H1 (cell line): ENCODE measurements around the gene SLC35A3.

Experiments used
- EP300 ChIP-seq, 2 experiments: IDR thresholded peaks; 1 replicate in 1 of 2; 2 replicates in 1 of 2; pipeline ENCODE4 v1.6.1; 2011 to 2012; ENCODE audit warnings: low read depth in 2 of 2, low read length in 2 of 2, mild to moderate bottlenecking in 2 of 2, borderline replicate concordance in 1 of 2, inconsistent platforms in 1 of 2, moderate library complexity in 1 of 2
- EZH2 ChIP-seq: fragments of 200-600 bp; sonication (generic); IDR thresholded peaks from 2 replicates; pipeline ENCODE4 v1.7.1; 2012; ENCODE audit warnings: low read depth, mild to moderate bottlenecking, moderate library complexity, low read length, inconsistent platforms; ENCODE audit not compliant: severe bottlenecking
- KDM1A ChIP-seq: fragments of 200-600, 300-600 bp; sonication (generic); IDR thresholded peaks from 2 replicates; pipeline ENCODE4 v1.7.1; 2016; ENCODE audit warnings: mild to moderate bottlenecking, low read length, borderline replicate concordance
- PHF8 ChIP-seq: fragments of 200-600 bp; sonication (generic); conservative IDR thresholded peaks from 2 replicates; pipeline ENCODE4 v1.7.1; 2012; ENCODE audit warnings: low read depth, mild to moderate bottlenecking, inconsistent platforms, low read length, moderate library complexity
- TF ChIP-seq, protein P1 (sequence below), 3 experiments: IDR thresholded peaks; 1 replicate in 2 of 3; 2 replicates in 1 of 3; pipeline versions ENCODE4 v1.5.1 to v1.6.1; 2011; ENCODE audit warnings: low read length in 3 of 3, mild to moderate bottlenecking in 3 of 3, inconsistent platforms in 2 of 3, low read depth in 1 of 3, moderate library complexity in 1 of 3; ENCODE audit not compliant: insufficient read depth in 1 of 3; ENCODE audit errors: control extremely low read depth in 1 of 3
- TF ChIP-seq, protein P2 (sequence below): IDR thresholded peaks from 2 replicates; pipeline ENCODE4 v1.6.1; 2011; ENCODE audit warnings: low read length, improper control_type of control experiment

- TF ChIP-seq EZH2 = no peak
- no peak for TF ChIP-seq KDM1A
- TF ChIP-seq, protein P1, sequence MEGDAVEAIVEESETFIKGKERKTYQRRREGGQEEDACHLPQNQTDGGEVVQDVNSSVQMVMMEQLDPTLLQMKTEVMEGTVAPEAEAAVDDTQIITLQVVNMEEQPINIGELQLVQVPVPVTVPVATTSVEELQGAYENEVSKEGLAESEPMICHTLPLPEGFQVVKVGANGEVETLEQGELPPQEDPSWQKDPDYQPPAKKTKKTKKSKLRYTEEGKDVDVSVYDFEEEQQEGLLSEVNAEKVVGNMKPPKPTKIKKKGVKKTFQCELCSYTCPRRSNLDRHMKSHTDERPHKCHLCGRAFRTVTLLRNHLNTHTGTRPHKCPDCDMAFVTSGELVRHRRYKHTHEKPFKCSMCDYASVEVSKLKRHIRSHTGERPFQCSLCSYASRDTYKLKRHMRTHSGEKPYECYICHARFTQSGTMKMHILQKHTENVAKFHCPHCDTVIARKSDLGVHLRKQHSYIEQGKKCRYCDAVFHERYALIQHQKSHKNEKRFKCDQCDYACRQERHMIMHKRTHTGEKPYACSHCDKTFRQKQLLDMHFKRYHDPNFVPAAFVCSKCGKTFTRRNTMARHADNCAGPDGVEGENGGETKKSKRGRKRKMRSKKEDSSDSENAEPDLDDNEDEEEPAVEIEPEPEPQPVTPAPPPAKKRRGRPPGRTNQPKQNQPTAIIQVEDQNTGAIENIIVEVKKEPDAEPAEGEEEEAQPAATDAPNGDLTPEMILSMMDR (IDR thresholded peaks at IDR 0.05; ENCODE audit: control extremely low read depth in 1 of 3, insufficient read depth in 1 of 3, low read depth in 1 of 3, low read length in 3 of 3) = no peak
- TF ChIP-seq EP300 (IDR thresholded peaks at IDR 0.05; ENCODE audit: borderline replicate concordance in 1 of 2, low read depth in 2 of 2, low read length in 2 of 2) = no peak
- peak; percentile 98 for TF ChIP-seq PHF8
- TF ChIP-seq, protein P2, sequence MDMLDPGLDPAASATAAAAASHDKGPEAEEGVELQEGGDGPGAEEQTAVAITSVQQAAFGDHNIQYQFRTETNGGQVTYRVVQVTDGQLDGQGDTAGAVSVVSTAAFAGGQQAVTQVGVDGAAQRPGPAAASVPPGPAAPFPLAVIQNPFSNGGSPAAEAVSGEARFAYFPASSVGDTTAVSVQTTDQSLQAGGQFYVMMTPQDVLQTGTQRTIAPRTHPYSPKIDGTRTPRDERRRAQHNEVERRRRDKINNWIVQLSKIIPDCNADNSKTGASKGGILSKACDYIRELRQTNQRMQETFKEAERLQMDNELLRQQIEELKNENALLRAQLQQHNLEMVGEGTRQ = no peak
Observed at GRCh38 chr1:100037927-100038659, 68.3 kb downstream of the SLC35A3 start.
